Endometrium (tissue), 2 donors: ENCODE data around the gene FSTL4.

Experiments used
- FAIRE-seq: peaks from 2 replicates; lab custom pipeline; 2012; peaks lifted over from hg19 to GRCh38; lab: Jason Lieb, UNC
- donor health status: control.
- donor health status: control.

FSTL4 gene

GRCh38 chr5:133384903-133385302 lies 227.4 kb downstream of the FSTL4 start:
- FAIRE-seq, result no peak

DNA sequence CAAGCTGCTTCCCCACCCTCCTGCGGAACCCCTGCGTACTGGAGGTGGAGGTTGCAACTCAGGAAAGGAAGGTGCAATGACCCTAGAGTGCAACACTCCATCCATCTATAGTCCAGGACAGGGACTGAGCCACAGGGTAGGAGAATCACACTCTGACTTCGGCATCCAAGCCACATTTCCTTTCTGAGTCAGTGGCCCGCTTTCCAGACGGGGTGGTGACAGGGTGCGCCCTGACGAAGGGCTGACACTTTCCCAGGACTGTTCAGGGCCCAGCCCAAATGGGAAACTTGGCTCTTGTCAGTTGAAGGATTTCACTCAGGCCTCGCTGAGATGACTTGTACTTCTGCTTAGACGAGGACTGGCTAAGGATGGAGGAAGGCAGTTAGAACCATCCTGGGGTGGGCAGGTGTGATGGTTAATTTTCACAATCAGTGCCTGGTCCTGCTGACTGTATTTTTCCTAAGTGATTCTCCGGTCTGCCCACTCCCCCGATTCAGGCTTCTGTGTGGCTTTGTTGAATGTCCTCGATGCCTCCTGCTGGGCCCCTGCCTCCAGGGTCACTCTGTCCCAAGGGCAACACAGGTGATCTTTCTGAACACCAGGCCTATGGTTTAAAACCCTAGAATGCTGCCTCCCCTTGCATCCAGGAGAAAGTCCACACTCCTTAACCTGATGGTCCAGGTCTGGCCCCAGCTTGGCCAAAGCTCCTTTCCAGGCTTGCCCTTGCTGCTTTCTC lies 228.1 kb downstream of the FSTL4 start:
- FAIRE-seq, result no peak

DNA sequence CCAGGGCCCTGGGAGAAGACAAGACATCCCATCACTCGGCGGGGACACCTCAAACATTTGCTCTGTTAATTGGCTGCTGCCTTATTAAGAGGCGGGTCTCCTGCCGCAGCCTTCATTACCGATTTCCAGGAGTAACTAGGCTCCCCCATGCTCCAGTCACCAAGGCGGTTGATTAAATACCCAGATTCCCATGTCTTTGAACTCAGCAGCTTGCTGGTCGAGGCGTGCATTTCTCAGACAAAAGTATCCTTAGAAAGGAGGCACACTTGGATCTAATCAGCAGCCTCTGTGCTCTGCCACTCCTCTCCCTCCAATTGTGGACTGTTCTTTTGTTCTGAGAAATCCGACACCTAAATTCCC lies 228.8 kb downstream of the FSTL4 start:
- no peak for FAIRE-seq

GRCh38 chr5:133382661-133383579 lies 229.4 kb downstream of the FSTL4 start:
- no peak for FAIRE-seq

DNA sequence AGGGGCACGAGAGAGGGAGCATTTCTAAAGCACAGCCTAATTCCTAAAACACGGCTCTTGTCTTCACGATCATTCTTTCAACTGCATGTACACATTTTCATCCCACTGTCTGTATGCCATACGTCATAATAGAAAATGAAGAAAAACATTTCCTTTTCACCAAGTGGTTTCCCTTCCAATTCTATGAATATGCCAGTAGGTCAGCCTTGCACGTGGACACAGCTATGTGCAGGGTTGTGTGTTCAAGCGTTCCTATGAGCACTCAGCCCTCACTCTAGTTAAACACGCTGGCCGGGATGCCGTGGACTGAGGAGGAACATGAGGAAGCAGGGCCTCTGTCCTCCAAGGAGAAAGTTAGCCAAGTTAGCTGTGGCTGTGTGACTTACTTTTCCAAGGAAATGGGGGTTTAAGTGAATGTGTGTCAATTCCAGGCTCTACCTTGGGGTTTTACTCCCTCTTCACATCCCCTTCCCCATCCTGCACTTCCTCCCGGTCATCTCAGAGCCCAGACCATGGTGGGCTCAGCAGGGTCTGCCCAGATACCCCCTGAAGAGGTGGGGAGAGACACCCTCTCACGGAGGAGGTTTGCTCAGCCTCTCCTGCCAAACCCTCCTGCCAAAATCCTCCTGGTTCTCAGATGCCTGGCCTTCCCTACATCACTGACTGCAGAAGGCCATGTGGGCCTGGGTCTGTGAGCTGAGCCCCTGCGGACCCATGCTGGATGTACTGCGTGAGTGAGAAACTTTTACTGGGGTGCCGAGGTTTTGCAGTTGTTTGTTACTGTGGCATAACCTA lies 230.6 kb downstream of the FSTL4 start:
- no peak for FAIRE-seq

- FAIRE-seq, result no peak
These were observed 231.3 kb downstream of the FSTL4 start for GRCh38 chr5:133381041-133381440.

GRCh38 chr5:133377736-133378135 lies 234.6 kb downstream of the FSTL4 start:
- FAIRE-seq, result no peak

DNA sequence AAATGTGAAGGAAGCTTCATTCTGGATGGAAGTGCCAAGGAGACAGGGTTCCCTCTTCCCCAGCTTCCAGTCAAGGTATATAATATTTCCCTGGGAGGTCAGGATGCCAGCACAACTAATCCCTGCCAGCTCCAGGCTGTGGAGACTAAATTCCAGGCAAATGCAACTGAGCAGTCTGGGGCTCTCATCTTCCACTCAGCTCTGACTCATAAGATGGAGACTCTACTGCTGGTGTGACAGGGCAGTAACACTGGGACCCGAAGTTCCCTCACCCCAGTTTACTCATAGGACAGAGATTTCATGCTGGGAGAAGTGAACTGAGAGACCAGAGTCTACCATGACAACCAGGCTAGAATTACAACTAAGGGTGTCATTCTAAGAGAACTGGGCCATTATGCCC lies 235.4 kb downstream of the FSTL4 start:
- no peak for FAIRE-seq

GRCh38 chr5:133373121-133373870 lies 239.0 kb downstream of the FSTL4 start:
- no peak for FAIRE-seq

DNA sequence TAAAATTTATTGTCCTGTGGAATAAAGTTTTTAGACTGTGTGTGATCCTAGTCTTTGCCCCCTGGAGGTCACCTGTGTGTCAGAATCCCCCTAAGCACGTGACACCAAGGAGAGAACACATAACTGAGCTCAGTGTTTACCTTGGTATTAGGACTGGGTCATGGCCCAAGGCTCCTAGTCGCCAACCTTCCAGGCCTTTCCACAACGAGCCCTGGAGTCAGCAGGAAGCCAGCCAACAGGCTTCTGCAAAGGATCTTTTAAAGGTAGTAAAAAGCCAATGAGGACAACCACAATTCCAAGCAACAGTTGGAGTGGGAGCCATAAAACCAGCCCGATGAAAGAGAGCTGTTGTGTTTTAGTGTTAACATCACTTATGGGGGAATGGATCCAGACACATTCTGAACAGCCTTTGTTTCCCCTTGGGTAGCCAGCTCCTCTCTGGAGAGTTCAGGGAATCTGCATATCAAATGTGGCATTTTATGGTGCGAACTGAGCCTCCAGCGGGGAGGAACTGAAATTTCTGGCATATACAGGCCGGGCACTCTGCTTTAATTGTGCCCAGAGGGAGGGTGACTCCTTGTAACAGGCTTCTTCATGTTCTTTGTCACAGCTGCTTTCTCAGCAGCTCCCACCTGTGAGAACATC lies 239.9 kb downstream of the FSTL4 start:
- FAIRE-seq, result no peak

GRCh38 chr5:133371371-133372155 lies 240.8 kb downstream of the FSTL4 start:
- no peak for FAIRE-seq

DNA sequence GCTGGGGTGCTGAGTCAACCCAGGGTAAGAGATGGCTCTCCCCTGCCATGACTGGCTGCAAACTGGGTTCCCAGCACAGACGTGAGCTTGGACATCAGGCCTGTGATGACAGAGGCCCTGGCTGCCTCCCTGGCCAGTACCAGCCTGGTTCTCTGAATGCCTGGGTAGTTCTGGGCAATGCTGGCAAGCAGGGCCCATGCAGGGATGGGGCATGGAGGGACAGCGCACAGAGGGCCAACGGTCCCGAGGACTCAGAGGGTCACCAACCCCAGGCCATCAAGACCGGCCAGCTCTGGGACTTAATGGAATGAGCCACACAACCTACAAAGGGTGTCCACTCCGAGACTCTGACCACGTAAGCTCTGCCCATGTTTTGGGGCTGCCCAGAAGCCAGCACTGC lies 241.4 kb downstream of the FSTL4 start:
- FAIRE-seq, result no peak

DNA sequence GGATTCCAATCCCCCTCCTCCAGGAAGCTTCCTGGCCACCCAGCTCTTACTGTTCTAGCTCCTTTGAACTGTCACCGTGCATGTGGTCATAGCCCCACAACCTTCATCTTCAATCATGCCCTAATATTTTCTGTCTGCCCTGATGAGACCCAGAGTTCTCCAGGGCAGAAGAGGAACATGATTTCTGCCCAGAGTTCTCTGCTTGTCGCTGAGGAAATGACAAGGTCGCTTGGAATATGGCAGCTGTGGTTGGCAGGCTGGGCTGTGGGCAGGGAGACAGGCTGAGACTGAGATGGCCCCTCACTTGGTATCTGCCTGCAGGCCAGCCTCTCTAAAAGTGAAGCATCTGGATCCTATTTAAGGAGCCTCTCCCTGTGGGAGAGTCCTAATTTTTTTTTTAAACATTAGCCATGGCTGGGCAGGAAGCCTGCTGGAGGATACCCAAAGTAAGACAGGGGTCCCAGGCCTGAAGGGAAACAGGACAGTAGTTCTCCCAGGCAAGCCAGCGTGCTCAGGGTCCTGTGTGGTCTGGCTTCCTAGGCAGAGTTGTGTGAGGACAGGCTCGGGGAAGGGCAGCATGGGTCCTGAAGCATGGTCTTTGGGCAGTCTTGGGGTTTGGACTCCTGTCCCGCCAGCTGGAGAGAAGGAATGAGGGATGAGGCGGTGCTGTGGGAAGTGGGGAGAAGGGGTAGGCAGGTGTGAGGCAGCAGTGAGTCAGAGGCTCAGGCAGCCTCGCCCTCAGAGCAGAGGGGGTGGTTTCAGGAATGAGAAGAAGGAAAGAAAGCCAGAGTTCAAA lies 242.1 kb downstream of the FSTL4 start:
- FAIRE-seq, result no peak

DNA sequence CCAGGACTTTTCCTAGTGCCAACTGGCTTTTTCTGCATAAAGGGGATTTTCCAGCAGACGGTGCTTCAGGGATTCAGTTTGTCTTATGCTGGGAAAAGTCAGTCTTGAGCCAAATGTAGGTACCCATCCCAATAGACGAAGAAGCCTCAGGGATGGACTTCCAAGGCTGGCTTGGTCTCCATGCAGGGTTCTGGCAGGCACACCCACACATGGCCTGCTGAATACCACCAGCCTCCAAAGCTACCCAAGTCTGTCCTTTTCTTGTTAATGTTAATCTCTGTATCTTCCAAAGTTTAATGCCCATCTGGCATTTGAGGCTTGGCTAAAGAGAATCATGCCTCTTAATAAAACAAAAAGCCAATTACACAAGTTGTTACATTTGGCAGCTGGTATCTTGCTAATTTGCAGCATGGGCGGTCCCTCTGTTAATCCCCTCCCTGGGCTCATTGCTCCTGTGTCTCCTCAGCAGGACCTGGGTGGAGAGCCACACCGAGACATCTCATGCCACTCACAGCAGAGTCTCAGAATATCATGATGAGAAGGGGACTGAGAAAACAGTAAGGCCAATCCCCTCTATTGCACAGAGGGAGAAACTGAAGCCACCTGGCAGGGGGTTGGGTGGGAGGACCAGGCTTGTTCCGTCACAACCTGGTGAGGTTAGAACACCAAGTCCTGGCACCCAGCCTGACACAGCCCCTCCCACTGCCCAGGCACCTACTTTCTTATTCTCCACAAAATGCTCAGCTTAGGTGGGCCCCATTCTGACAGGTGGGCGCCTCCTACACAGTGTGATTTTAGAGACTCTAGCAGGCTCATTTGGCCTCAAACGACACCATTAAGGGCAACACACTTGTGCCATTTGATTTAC lies 243.2 kb downstream of the FSTL4 start:
- no peak for FAIRE-seq

DNA sequence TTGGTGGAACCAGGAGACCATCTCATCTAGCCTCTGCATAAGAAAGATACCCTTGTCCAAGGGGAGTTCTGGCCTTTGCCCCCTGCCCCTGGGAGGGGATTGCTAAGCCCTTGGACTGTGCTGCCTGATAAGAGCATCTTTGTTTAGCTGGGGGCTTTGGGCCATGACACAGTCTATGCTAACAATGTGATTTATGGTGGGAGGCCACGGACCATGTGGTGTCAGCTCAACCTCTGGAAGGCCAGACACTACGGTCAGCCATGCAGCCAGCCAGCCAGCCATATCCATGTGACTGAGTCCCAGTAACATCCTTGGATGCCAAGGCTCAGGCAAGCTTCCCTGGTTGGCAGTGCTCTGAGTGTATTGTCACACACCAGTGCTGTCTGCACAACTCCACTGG lies 244.4 kb downstream of the FSTL4 start:
- no peak for FAIRE-seq

DNA sequence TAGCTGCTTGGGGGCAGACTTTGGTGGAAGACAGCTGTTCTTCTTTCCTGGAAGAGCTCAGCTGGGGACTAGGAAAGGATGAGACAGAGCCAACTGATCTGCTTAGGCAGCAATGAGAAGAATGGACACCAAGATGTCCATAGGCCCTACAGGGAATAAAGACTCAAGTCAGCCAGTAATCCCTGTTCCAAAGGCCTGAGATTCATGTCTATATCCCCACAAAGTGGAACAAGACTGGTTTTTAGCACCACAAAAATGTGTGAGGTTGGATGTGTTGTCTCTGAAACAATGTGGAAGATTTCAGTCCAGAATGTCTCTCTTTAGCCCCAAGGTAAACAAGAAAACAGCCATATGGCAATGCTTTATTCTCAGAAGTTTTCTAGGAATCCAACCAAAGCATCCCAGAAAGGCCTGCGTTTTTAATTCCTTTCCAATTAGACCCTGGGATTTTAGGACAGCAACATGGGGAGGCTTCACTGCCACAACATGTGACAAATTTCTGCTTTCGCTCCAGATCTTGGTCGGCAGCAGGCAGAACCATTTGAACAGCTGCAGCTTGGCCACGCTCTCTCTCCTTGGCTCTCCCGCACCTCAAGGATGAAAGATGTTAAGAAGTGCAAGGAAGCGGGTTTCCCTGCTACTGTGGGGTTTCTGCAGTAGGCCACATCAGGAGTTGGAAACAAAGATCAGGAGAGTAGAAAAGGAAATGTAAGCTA lies 245.1 kb downstream of the FSTL4 start:
- FAIRE-seq, result peak; percentile 39

DNA sequence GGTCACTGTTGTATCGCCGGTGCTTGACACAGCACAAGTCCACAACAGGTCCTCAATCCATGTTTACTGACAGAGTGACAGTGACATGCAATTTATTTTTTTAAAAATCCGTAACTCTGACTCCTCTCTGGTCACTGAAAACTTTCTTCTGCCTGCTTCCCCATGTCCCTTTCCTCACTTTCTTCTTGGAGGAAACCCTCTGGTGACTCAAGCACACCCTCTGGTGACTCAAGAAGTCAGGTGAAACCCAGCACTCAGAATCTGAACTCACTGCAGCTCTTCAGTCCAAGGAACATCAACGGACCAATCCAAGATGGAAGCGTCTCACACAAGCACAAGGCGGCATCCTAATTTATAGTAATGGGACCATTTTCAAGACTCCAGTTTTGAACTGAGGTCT lies 245.9 kb downstream of the FSTL4 start:
- FAIRE-seq, result no peak

- FAIRE-seq, result no peak
These were observed 246.6 kb downstream of the FSTL4 start for GRCh38 chr5:133365738-133366137.
